ENCODE results near the gene JPH4. TPM values are rescaled to one million over a fixed set of nuclear protein-coding genes. Genes with fewer than 3 reads are reported as not detected.

JPH4 gene
- total RNA-seq, 4 donors from 2014 or later, result 0.30 to 0.60 (median 0.30) TPM; not detected in 1

DNA sequence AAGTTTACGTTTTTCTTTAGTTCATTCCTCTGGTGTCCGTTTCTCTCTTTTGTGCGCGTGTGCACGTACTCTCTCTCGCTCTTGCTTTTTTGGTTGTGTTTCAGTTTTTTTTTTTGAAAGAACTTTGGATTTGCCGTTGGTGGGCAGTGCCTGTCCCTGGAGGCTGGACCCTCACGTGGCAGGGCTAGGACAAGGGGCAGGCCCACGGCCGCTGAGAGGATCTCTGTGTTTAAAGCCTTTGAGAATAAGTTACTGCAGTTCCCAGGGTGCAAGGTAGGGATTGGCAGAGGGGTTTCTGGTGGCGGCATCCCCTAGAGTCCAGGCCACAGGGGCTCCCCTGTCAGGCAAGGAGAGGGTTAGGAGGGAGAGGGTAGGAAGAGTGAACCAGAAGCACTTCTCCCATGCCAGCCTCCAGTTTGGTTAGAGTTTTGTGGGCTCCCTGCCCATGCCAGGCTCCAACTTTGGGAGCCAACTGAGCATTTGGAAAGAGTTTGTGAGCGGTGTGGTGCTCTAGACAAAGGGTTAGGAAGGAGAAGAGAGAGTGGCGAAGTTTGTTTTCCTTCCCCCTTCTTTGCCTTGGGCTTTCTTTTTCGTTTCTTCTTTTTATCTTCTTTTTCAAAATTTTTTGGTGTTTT is 57.6 kb downstream of the JPH4 start:
- no peaks in the 10 kb centered on the region for H3K4me1 ChIP-seq
- no peak overlapping the region for H3K4me3 ChIP-seq
- no peak for TF ChIP-seq POLR2A (IDR thresholded peaks at IDR 0.05)
- TF ChIP-seq, protein P1, sequence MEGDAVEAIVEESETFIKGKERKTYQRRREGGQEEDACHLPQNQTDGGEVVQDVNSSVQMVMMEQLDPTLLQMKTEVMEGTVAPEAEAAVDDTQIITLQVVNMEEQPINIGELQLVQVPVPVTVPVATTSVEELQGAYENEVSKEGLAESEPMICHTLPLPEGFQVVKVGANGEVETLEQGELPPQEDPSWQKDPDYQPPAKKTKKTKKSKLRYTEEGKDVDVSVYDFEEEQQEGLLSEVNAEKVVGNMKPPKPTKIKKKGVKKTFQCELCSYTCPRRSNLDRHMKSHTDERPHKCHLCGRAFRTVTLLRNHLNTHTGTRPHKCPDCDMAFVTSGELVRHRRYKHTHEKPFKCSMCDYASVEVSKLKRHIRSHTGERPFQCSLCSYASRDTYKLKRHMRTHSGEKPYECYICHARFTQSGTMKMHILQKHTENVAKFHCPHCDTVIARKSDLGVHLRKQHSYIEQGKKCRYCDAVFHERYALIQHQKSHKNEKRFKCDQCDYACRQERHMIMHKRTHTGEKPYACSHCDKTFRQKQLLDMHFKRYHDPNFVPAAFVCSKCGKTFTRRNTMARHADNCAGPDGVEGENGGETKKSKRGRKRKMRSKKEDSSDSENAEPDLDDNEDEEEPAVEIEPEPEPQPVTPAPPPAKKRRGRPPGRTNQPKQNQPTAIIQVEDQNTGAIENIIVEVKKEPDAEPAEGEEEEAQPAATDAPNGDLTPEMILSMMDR (IDR thresholded peaks at IDR 0.05), result no peak
- no peak for TF ChIP-seq EP300 (IDR thresholded peaks at IDR 0.05)
- TF ChIP-seq POLR2AphosphoS5 (IDR thresholded peaks at IDR 0.05), result no peak
- DNase-seq (ENCODE audit: low spot score in 2 of 2), result no peak
- WGBS, result 83% methylated on average over 14 of the region's 14 CpGs
- H3K36me3 ChIP-seq, result peaks cover 1% of the 10 kb centered on the region
- H3K9me3 ChIP-seq, result no peaks in the 10 kb centered on the region
- H3K27me3 ChIP-seq, result no peaks in the 10 kb centered on the region
- no peak overlapping the region for H3K27ac ChIP-seq

DNA sequence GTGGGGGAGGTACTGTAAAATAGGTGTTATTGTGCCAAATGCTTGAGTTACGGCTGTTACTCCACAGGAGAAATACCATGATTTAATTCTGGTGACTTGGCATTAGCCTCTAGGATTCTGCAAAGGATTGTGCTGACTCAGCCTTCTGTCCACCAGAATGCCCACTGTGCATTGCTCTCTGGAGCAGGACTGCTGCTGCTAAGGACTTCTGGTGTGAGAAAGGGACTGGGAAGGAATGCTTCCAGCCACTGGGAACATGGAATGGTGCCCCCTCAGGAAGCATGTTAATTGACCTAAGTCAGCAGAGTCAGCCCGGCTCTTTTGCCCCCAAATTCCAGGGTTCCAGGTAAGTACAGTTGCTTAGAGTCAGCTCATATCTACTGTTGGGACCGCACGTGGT is 59.9 kb downstream of the JPH4 start:
- no peak overlapping the region for H3K27ac ChIP-seq
- no peaks in the 10 kb centered on the region for H3K36me3 ChIP-seq
- no peaks in the 10 kb centered on the region for H3K27me3 ChIP-seq
- H3K4me3 ChIP-seq, result no peak overlapping the region
- DNase-seq (ENCODE audit: low spot score in 2 of 2), result no peak
- TF ChIP-seq POLR2AphosphoS5 (IDR thresholded peaks at IDR 0.05) (no peak), EP300 (IDR thresholded peaks at IDR 0.05) (no peak), POLR2A (IDR thresholded peaks at IDR 0.05) (no peak)
- TF ChIP-seq, protein P1 (IDR thresholded peaks at IDR 0.05), result no peak
- H3K4me1 ChIP-seq, result peaks cover 10% of the 10 kb centered on the region
- no peaks in the 10 kb centered on the region for H3K9me3 ChIP-seq
- WGBS, result 84% methylated on average over 3 of the region's 4 CpGs

Other genes with a start within 250 kb of the JPH4 start
- 10 to 100 TPM; 15.4 to 67.6 (median 22.5) TPM for gene SLC22A17, start 225.9 kb downstream of the JPH4 start, total RNA-seq
- gene EFS, start 213.6 kb downstream of the JPH4 start, total RNA-seq, result 10 to 100 TPM; 63.0 to 74.0 (median 64.8) TPM
- gene IL25, start 206.0 kb downstream of the JPH4 start, total RNA-seq, result 1 to 10 TPM in 1 of 4 donors, under 1 TPM in 1, not detected in 2; 0.68 to 1.2 TPM
- under 1 TPM in 1 of 4 donors, not detected in 3; 0.76 TPM for gene CMTM5, start 201.7 kb downstream of the JPH4 start, total RNA-seq
- not detected for gene MYH6, start 170.5 kb downstream of the JPH4 start, total RNA-seq
- not detected for gene MYH7, start 143.1 kb downstream of the JPH4 start, total RNA-seq
- 10 to 100 TPM; 31.1 to 61.4 (median 46.5) TPM for gene NGDN, start 109.1 kb downstream of the JPH4 start, total RNA-seq
- 1 to 10 TPM in 1 of 4 donors, under 1 TPM in 3; 0.16 to 1.4 (median 0.56) TPM for gene ZFHX2, start 27.0 kb downstream of the JPH4 start, total RNA-seq
- gene THTPA, start 22.5 kb downstream of the JPH4 start, total RNA-seq, result 10 to 100 TPM in 2 of 4 donors, 1 to 10 TPM in 2; 7.0 to 16.7 (median 11.8) TPM
- gene AP1G2, start 11.0 kb downstream of the JPH4 start, total RNA-seq, result 100 to 1,000 TPM; 117 to 415 (median 150) TPM
- gene DHRS2, start 57.6 kb upstream of the JPH4 start, total RNA-seq, result 1 to 10 TPM in 2 of 4 donors, under 1 TPM in 2; 0.21 to 2.6 (median 1.3) TPM